ENCODE results near the gene ZBTB21. TPM values are rescaled to one million over a fixed set of nuclear protein-coding genes. Genes with fewer than 3 reads are reported as not detected.

Gene ZBTB21
- total and polyA plus RNA-seq, 2 experiments from 2014 or later, result 10.0 to 11.0 TPM

DNA sequence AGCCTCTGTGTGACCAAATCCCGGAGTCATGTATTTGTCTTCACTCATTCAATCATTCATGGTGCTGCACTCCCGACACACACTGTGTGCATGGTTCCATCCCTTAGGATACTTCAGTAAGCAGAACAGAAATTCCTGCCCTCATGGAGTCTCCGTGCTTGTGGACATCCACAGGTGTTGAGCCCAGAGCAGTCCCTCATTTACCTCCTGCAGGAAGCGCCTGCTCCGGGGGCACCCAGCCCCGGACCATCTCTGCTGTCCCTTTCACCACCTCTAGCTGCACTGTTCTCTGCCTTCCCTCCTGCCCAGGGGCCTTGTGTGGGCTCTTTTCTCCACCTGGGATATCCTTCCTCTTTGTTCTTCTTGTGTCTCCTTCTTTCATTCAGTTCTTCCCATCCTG lies 9.5 kb upstream of the ZBTB21 start:
- no peaks in the 10 kb centered on the region for H3K79me2 ChIP-seq (replicated peaks; ENCODE audit: insufficient read depth)
- no peak for ATAC-seq
- no peaks in the 10 kb centered on the region for H3K36me3 ChIP-seq (ENCODE audit: insufficient read depth)
- no peaks in the 10 kb centered on the region for H4K20me1 ChIP-seq (replicated peaks; ENCODE audit: insufficient read depth)
- Mint-ChIP-seq H3K27me3 (ENCODE audit: insufficient read depth, low read depth, poor library complexity) (peaks cover 15% of the 10 kb centered on the region), H3K27ac (no peak overlapping the region), H3K9me3 (no peaks in the 10 kb centered on the region), H3K4me1 (peaks cover 13% of the 10 kb centered on the region), H3K36me3 (ENCODE audit: low read depth) (no peaks in the 10 kb centered on the region), H3K4me3 (no peak overlapping the region)
- no peak overlapping the region for H3K27ac ChIP-seq (ENCODE audit: low read depth)
- H3K4me2 ChIP-seq, result no peak overlapping the region
- DNase-seq (ENCODE audit: low spot score), result no peak
- H3K27me3 ChIP-seq (ENCODE audit: insufficient read depth), result no peaks in the 10 kb centered on the region
- no peak overlapping the region for H2AFZ ChIP-seq
- peaks cover 8% of the 10 kb centered on the region; the same call in 1 of the 2 replicates for H3K4me1 ChIP-seq (ENCODE audit: insufficient read depth)
- no peaks in the 10 kb centered on the region for H3K9me2 ChIP-seq (ENCODE audit: insufficient read depth)
- no peak overlapping the region for H3K4me3 ChIP-seq
- TF ChIP-seq POLR2AphosphoS5 (IDR thresholded peaks at IDR 0.05; ENCODE audit: low read depth) (no peak), CREB1 (CRISPR knock-in tag; IDR thresholded peaks at IDR 0.05; ENCODE audit: low read depth) (no peak), EZH2phosphoT487 (IDR thresholded peaks at IDR 0.05; ENCODE audit: unreplicated experiment) (no peak), STAT1 (IDR thresholded peaks at IDR 0.05; ENCODE audit: unreplicated experiment) (no peak), ZNF114 (CRISPR knock-in tag; IDR thresholded peaks at IDR 0.05) (no peak), JUNB (IDR thresholded peaks at IDR 0.05; ENCODE audit: unreplicated experiment) (no peak), NANOG (IDR thresholded peaks at IDR 0.05; ENCODE audit: borderline replicate concordance) (no peak)
- TF ChIP-seq, protein P1, sequence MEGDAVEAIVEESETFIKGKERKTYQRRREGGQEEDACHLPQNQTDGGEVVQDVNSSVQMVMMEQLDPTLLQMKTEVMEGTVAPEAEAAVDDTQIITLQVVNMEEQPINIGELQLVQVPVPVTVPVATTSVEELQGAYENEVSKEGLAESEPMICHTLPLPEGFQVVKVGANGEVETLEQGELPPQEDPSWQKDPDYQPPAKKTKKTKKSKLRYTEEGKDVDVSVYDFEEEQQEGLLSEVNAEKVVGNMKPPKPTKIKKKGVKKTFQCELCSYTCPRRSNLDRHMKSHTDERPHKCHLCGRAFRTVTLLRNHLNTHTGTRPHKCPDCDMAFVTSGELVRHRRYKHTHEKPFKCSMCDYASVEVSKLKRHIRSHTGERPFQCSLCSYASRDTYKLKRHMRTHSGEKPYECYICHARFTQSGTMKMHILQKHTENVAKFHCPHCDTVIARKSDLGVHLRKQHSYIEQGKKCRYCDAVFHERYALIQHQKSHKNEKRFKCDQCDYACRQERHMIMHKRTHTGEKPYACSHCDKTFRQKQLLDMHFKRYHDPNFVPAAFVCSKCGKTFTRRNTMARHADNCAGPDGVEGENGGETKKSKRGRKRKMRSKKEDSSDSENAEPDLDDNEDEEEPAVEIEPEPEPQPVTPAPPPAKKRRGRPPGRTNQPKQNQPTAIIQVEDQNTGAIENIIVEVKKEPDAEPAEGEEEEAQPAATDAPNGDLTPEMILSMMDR (conservative IDR thresholded peaks at IDR 0.05; ENCODE audit: low read depth in 2 of 2), result no peak
- H3F3A ChIP-seq (replicated peaks; ENCODE audit: low read depth), result no peaks in the 10 kb centered on the region

DNA sequence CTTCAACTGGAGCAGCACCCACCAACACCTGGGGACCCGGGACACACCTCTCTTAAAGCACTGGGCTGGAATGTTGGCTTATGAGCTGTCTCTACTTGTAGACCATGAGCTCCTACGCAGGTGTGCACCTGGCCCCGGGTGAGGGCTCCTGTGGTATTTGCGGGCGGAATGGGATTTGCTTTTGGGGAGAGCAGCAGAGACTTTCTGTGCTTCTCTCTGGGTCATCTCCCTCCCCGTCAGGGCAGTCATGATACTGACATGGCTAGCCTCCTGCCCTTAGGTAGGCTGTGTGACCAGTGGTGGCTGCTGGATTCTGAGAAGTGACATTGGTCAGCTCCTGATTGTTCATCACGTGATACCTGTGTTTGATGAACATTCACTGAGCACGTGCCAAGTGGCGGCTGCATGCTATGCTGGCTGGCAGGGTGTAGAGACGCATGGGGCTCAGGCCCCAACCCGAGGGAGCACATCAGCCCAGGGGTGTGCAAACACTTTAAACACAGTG lies 9.0 kb upstream of the ZBTB21 start:
- Histone ChIP-seq H2AFZ (no peak overlapping the region), H3K27me3 (ENCODE audit: insufficient read depth) (no peaks in the 10 kb centered on the region), H3K4me3 (no peak overlapping the region), H3K4me1 (ENCODE audit: insufficient read depth) (peaks cover 8% of the 10 kb centered on the region; the same call in 1 of the 2 replicates), H3K27ac (ENCODE audit: low read depth) (no peak overlapping the region), H3K4me2 (no peak overlapping the region), H4K20me1 (replicated peaks; ENCODE audit: insufficient read depth) (no peaks in the 10 kb centered on the region), H3K36me3 (ENCODE audit: insufficient read depth) (no peaks in the 10 kb centered on the region), H3F3A (replicated peaks; ENCODE audit: low read depth) (no peaks in the 10 kb centered on the region), H3K79me2 (replicated peaks; ENCODE audit: insufficient read depth) (no peaks in the 10 kb centered on the region), H3K9me2 (ENCODE audit: insufficient read depth) (no peaks in the 10 kb centered on the region)
- peaks cover 13% of the 10 kb centered on the region for H3K27me3 Mint-ChIP-seq (ENCODE audit: insufficient read depth, low read depth, poor library complexity)
- TF ChIP-seq CREB1 (CRISPR knock-in tag; IDR thresholded peaks at IDR 0.05; ENCODE audit: low read depth) (no peak), JUNB (IDR thresholded peaks at IDR 0.05; ENCODE audit: unreplicated experiment) (no peak)
- TF ChIP-seq, protein P2, sequence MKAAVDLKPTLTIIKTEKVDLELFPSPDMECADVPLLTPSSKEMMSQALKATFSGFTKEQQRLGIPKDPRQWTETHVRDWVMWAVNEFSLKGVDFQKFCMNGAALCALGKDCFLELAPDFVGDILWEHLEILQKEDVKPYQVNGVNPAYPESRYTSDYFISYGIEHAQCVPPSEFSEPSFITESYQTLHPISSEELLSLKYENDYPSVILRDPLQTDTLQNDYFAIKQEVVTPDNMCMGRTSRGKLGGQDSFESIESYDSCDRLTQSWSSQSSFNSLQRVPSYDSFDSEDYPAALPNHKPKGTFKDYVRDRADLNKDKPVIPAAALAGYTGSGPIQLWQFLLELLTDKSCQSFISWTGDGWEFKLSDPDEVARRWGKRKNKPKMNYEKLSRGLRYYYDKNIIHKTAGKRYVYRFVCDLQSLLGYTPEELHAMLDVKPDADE (IDR thresholded peaks at IDR 0.05), result no peak
- TF ChIP-seq, protein P3, sequence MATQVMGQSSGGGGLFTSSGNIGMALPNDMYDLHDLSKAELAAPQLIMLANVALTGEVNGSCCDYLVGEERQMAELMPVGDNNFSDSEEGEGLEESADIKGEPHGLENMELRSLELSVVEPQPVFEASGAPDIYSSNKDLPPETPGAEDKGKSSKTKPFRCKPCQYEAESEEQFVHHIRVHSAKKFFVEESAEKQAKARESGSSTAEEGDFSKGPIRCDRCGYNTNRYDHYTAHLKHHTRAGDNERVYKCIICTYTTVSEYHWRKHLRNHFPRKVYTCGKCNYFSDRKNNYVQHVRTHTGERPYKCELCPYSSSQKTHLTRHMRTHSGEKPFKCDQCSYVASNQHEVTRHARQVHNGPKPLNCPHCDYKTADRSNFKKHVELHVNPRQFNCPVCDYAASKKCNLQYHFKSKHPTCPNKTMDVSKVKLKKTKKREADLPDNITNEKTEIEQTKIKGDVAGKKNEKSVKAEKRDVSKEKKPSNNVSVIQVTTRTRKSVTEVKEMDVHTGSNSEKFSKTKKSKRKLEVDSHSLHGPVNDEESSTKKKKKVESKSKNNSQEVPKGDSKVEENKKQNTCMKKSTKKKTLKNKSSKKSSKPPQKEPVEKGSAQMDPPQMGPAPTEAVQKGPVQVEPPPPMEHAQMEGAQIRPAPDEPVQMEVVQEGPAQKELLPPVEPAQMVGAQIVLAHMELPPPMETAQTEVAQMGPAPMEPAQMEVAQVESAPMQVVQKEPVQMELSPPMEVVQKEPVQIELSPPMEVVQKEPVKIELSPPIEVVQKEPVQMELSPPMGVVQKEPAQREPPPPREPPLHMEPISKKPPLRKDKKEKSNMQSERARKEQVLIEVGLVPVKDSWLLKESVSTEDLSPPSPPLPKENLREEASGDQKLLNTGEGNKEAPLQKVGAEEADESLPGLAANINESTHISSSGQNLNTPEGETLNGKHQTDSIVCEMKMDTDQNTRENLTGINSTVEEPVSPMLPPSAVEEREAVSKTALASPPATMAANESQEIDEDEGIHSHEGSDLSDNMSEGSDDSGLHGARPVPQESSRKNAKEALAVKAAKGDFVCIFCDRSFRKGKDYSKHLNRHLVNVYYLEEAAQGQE (IDR thresholded peaks at IDR 0.05; ENCODE audit: unreplicated experiment), result no peak
- no peaks in the 10 kb centered on the region for H3K9me3 Mint-ChIP-seq
- H3K27ac Mint-ChIP-seq, result no peak overlapping the region
- no peaks in the 10 kb centered on the region for H3K36me3 Mint-ChIP-seq (ENCODE audit: low read depth)
- no peak for ATAC-seq
- peaks cover 13% of the 10 kb centered on the region for H3K4me1 Mint-ChIP-seq
- DNase-seq (ENCODE audit: low spot score), result no peak
- H3K4me3 Mint-ChIP-seq, result no peak overlapping the region
